Thymus (tissue), 11 donors: ENCODE results near the gene BAG5. TPM values are rescaled to one million over a fixed set of nuclear protein-coding genes. Genes with fewer than 3 reads are reported as not detected.

Experiments used
- DNase-seq, 9 donors: peaks; one replicate each; pipeline ENCODE4 v3.0.0-alpha.2; 2013; ENCODE audit warnings: low spot score in 9 of 9, low read depth in 6 of 9, missing footprints in 1 of 9
- H3K27ac ChIP-seq, 2 donors: one replicate each; pipeline ENCODE4 v1.5.1; 2013; ENCODE audit warnings: control low read depth in 1 of 2, low read depth in 1 of 2, low read length in 1 of 2, mild to moderate bottlenecking in 1 of 2, moderate library complexity in 1 of 2
- H3K27me3 ChIP-seq, 2 donors: one replicate each; pipeline ENCODE4 v1.5.1; 2013; ENCODE audit warnings: low read length in 1 of 2; ENCODE audit not compliant: control insufficient read depth in 2 of 2, insufficient read depth in 1 of 2
- H3K36me3 ChIP-seq, 2 donors: one replicate each; pipeline ENCODE4 v1.5.1; 2013; ENCODE audit warnings: low read length in 1 of 2, mild to moderate bottlenecking in 1 of 2, moderate library complexity in 1 of 2; ENCODE audit not compliant: control insufficient read depth in 2 of 2, insufficient read depth in 2 of 2
- H3K4me1 ChIP-seq, 2 donors: one replicate each; pipeline ENCODE4 v1.5.1; 2013; ENCODE audit warnings: low read length in 2 of 2; ENCODE audit not compliant: control insufficient read depth in 2 of 2, insufficient read depth in 2 of 2
- H3K4me3 ChIP-seq, 2 donors: one replicate each; pipeline ENCODE4 v1.5.1; 2013; ENCODE audit warnings: low read length in 2 of 2, control low read depth in 1 of 2, mild to moderate bottlenecking in 1 of 2
- H3K9me3 ChIP-seq, 2 donors: one replicate each; pipeline ENCODE4 v1.5.1; 2013; ENCODE audit warnings: low read length in 1 of 2, mild to moderate bottlenecking in 1 of 2; ENCODE audit not compliant: control insufficient read depth in 2 of 2, insufficient read depth in 1 of 2
- WGBS: extraction: QIAGEN DNeasy Blood & Tissue Kit; methylation state at CpG from one replicate; pipeline ENCODE4 v1.1.7; 2013; 5-methylcytosine and 5-hydroxymethylcytosine counted together
- polyA plus RNA-seq: library from polyadenylated mRNA; stranded (reverse); fragments of 200-250 nt; gene quantifications from one replicate; pipeline ENCODE4 v1.2.3, GENCODE V29; 2013
- total RNA-seq: library from RNA; stranded (reverse); fragments of 120-200 nt; gene quantifications from one replicate; pipeline ENCODE4 v1.2.4, GENCODE V29; 2013
- donor health status: healthy.

The BAG5 gene
- total and polyA plus RNA-seq, 2 donors = 12.5 to 17.0 TPM

- H3K36me3 ChIP-seq = peaks cover 16 to 32% of the 10 kb centered on the region in 2 donors
- H3K27me3 ChIP-seq = no peaks in the 10 kb centered on the region
- DNase-seq = no peak
- H3K9me3 ChIP-seq = no peaks in the 10 kb centered on the region
- WGBS = 98% methylated on average over 26 of the region's 26 CpGs
- no peak overlapping the region for H3K27ac ChIP-seq
- no peaks in the 10 kb centered on the region for H3K4me1 ChIP-seq
- no peak overlapping the region for H3K4me3 ChIP-seq
These were observed 51.4 kb downstream of the BAG5 start for GRCh38 chr14:103510724-103511693.

DNA sequence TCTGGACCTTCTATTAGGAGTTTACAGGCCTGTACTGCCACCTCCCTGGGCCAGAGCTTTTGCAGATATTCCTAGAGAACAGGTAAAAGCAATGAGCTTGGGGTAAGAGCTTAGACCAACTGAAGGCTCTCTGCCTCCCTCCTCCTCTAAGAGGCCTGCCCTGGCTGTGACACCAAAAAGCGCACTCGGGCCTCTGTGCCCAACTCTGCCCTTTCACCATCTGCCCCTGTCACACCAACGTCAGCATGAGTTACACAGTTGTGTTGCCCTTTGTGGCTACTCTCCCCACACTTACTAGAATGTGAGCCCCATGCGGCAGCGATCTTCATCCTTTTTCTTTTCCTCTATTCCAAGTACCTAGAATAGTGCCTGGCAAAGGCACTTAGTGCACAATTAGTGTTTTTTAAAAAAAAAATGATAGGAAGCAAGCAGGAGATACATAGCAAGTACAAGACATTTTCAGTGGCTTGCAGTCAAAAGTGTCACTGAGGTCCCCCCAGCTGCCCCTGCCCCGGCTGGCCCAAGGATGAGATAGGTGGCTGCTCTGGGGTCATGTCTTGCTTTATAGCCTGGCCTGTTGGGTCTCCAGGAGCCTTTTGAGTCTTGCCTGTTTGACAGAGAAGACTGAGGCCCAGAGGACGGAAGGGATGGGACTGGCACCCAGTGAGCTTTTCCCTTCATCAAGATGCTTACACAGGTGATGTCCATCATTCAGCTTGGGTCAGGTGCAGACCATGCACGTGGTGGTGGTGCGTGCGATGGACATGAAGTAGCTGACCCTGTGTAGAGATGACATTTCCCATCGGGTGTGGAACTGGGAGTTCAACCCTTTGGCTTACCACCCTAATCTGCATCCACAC, 52.4 kb downstream of the BAG5 start:
- Histone ChIP-seq H3K4me3 (no peak overlapping the region), H3K4me1 (no peaks in the 10 kb centered on the region), H3K27ac (no peak overlapping the region), H3K27me3 (no peaks in the 10 kb centered on the region), H3K36me3 (peaks cover 22 to 39% of the 10 kb centered on the region in 2 donors), H3K9me3 (no peaks in the 10 kb centered on the region)
- no peak for DNase-seq
- WGBS = 99% methylated on average over 11 of the region's 11 CpGs

DNA sequence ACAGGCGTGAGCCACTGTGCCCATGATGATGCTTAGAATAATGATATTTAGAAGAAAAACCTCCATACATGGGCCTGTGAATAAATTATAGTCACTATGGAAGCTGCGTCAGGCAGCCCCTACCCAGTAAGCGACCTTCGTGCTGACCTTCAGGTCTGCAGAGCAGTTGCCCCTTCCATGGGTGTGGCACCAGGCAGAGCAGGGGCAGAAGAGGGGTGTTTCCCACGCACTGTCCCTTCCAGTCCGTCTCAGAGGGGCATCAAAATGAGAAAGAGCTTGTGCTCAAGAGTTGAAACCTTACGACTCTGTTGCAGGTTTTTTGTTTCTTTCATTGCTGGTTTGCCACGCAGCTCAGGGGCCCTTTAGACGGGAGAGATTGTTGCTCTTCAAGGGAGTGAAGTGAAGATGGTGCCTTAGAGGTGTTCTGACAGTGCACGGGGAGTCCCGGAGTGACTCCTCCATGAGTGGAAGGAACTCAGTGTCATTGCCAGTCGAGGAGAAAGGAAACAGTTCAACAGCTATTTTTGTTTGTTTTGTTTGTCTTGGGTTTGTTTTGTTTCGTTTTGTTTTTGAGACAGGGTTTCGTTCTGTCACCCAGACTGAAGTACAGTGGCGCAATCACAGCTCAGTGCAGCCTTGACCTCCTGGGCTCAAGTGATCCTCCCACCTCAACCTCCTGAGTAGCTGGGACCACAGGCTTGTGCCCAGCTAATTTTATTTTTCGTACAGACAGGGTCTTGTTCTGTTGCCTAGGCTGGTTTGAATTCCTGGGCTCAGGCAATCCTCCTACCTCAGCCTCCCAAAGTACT, 53.7 kb downstream of the BAG5 start:
- DNase-seq = no peak
- WGBS = 94% methylated on average over 16 of the region's 16 CpGs

GRCh38 chr14:103507751-103508150, 54.7 kb downstream of the BAG5 start:
- WGBS = 75% methylated on average over 3 of the region's 3 CpGs
- Histone ChIP-seq H3K4me1 (no peaks in the 10 kb centered on the region), H3K9me3 (no peaks in the 10 kb centered on the region), H3K27ac (no peak overlapping the region), H3K36me3 (peaks cover 44 to 60% of the 10 kb centered on the region in 2 donors), H3K27me3 (no peaks in the 10 kb centered on the region), H3K4me3 (no peak overlapping the region)
- no peak for DNase-seq

More for the DNA sequence above, 53.7 kb downstream of the BAG5 start:
- Histone ChIP-seq H3K4me3 (no peak overlapping the region), H3K27ac (no peak overlapping the region), H3K4me1 (no peaks in the 10 kb centered on the region), H3K36me3 (peaks cover 34 to 51% of the 10 kb centered on the region in 2 donors), H3K9me3 (no peaks in the 10 kb centered on the region), H3K27me3 (no peaks in the 10 kb centered on the region)

Other genes starting within 250 kb of the BAG5 start
- gene EIF5, start 228.4 kb downstream of the BAG5 start, total RNA-seq = 89.5 TPM
- gene EIF5, start 228.4 kb downstream of the BAG5 start, polyA plus RNA-seq = 96.1 TPM
- 50.8 TPM for gene MARK3, start 177.2 kb downstream of the BAG5 start, total RNA-seq
- 91.6 TPM for gene MARK3, start 177.2 kb downstream of the BAG5 start, polyA plus RNA-seq
- gene CKB, start 39.8 kb downstream of the BAG5 start, total RNA-seq = 8.6 TPM
- gene CKB, start 39.8 kb downstream of the BAG5 start, polyA plus RNA-seq = 37.9 TPM
- gene TRMT61A, start 33.5 kb downstream of the BAG5 start, total RNA-seq = 5.8 TPM
- 8.6 TPM for gene TRMT61A, start 33.5 kb downstream of the BAG5 start, polyA plus RNA-seq
- gene COA8, start 303 bp upstream of the BAG5 start, total RNA-seq = 22.3 TPM
- 39.2 TPM for gene COA8, start 303 bp upstream of the BAG5 start, polyA plus RNA-seq
- 60.1 TPM for gene KLC1, start 66.6 kb upstream of the BAG5 start, total RNA-seq
- gene KLC1, start 66.6 kb upstream of the BAG5 start, polyA plus RNA-seq = 121 TPM
- gene XRCC3, start 152.8 kb upstream of the BAG5 start, total RNA-seq = 15.9 TPM
- gene XRCC3, start 152.8 kb upstream of the BAG5 start, polyA plus RNA-seq = 4.4 TPM
- gene ZFYVE21, start 153.2 kb upstream of the BAG5 start, total RNA-seq = 27.8 TPM
- gene ZFYVE21, start 153.2 kb upstream of the BAG5 start, polyA plus RNA-seq = 38.9 TPM